Stimulated activated naive B cell treated with anti-CD40 and anti-IgM and Interleukin-4, amounts not matched to agents 10 μg/mL and 1 μg/mL and 100 μg/mL, for 72 hours (primary cell): Measurements from ENCODE around the gene PYDC2.

ENCODE experiments used
- ATAC-seq, 2 donors: fragments of 150-1000 bp; cut with Tn5 transposase; replicated peaks; 2 replicates each; pipeline ENCODE4 v1.10.0; 2021; ENCODE audit warnings: moderate library complexity in 1 of 2
- DNase-seq: peaks from one replicate; pipeline ENCODE4 v3.0.0; 2021
- H3K27ac Mint-ChIP-seq: one replicate; pipeline ENCODE4 v1.8.0; 2022; ENCODE audit warnings: mild to moderate bottlenecking, mixed read lengths
- H3K27me3 Mint-ChIP-seq, 2 donors: one replicate each; pipeline ENCODE4 v1.8.0; 2022; ENCODE audit warnings: mixed read lengths in 2 of 2
- H3K36me3 Mint-ChIP-seq, 2 donors: one replicate each; pipeline ENCODE4 v1.8.0; 2022; ENCODE audit warnings: mixed read lengths in 2 of 2, mild to moderate bottlenecking in 1 of 2
- H3K4me1 Mint-ChIP-seq, 2 donors: one replicate each; pipeline ENCODE4 v1.8.0; 2022; ENCODE audit warnings: mixed read lengths in 2 of 2, mild to moderate bottlenecking in 1 of 2
- H3K4me3 Mint-ChIP-seq, 2 donors: one replicate each; pipeline ENCODE4 v1.8.0; 2022; ENCODE audit warnings: mild to moderate bottlenecking in 2 of 2, mixed read lengths in 2 of 2, moderate library complexity in 1 of 2
- H3K9me3 Mint-ChIP-seq, 2 donors: one replicate each; pipeline ENCODE4 v1.8.0; 2022; ENCODE audit warnings: mixed read lengths in 2 of 2, mild to moderate bottlenecking in 1 of 2

Gene PYDC2

GRCh38 chr3:191461113-191461595 is at the start of gene PYDC2:
Gene PYDC2 (plus strand): TSS chr3:191461163. CDS start chr3:191461163, 0 bp downstream.
- peaks cover 0 to 2% of the 10 kb centered on the region in 2 donors for H3K9me3 Mint-ChIP-seq
- H3K4me3 Mint-ChIP-seq, result no peak within 1 kb of the TSS
- no peaks in the 10 kb centered on the region for H3K36me3 Mint-ChIP-seq

GRCh38 chr3:191412759-191413158 is 48.2 kb upstream of the PYDC2 start:
- Mint-ChIP-seq H3K27me3 (peaks cover 0 to 5% of the 10 kb centered on the region in 2 donors), H3K27ac (no peak overlapping the region), H3K4me3 (no peak overlapping the region), H3K36me3 (peaks cover 2 to 12% of the 10 kb centered on the region in 2 donors), H3K4me1 (peaks cover 7 to 8% of the 10 kb centered on the region in 2 donors), H3K9me3 (peaks cover 8 to 15% of the 10 kb centered on the region in 2 donors)
- no peak for DNase-seq
- no peak for ATAC-seq

More at GRCh38 chr3:191461113-191461595, at the start of gene PYDC2:
- Mint-ChIP-seq H3K27me3 (no peaks in the 10 kb centered on the region), H3K4me1 (no peaks in the 10 kb centered on the region), H3K27ac (no peak within 1 kb of the TSS)
- DNase-seq (no peak), ATAC-seq (no peak)

DNA sequence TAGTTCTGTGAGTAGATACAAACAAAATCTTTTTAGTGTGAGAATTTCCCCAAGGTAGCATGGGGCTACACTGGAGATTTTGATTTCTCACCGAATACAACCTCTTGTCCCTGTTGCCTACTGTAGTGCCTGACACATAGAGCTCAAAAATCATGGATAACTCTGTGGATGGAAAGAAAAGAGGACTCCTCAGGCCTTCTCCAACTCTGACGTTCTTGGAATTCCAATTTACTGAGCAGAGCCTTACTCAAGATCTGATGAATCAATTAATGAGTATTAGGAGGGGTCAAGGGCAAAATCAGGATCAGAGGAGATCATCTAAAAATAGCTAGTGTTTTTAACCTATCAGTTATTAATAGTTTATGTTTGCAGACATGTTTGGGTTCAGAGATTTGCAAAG is 46.7 kb upstream of the PYDC2 start:
- no peak for ATAC-seq
- Mint-ChIP-seq H3K27ac (no peak overlapping the region), H3K4me3 (no peak overlapping the region), H3K4me1 (peaks cover 7 to 8% of the 10 kb centered on the region in 2 donors), H3K36me3 (peaks cover 2 to 12% of the 10 kb centered on the region in 2 donors), H3K27me3 (peaks cover 0 to 5% of the 10 kb centered on the region in 2 donors), H3K9me3 (peaks cover 8 to 15% of the 10 kb centered on the region in 2 donors)
- DNase-seq, result no peak

DNA sequence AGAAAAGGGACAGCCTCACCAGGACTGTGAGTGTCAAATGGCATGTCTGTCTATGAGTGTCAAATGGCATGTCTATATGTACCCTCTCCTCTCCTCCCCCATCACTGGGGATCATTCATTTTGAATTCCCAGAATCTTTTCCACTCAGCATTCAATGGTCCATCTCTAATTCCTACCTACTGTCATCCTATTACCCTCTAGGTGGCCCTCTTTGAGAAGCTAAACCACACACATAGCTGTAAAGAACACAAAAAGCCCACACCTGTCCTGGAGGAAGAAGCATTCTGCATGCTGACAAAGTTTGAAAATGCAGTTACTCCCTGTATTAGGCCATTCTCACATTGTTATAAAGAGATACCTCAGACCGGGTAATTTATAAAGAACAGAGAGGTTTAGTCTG is 46.2 kb upstream of the PYDC2 start:
- H3K9me3 Mint-ChIP-seq, result peaks cover 7 to 13% of the 10 kb centered on the region in 2 donors

DNA sequence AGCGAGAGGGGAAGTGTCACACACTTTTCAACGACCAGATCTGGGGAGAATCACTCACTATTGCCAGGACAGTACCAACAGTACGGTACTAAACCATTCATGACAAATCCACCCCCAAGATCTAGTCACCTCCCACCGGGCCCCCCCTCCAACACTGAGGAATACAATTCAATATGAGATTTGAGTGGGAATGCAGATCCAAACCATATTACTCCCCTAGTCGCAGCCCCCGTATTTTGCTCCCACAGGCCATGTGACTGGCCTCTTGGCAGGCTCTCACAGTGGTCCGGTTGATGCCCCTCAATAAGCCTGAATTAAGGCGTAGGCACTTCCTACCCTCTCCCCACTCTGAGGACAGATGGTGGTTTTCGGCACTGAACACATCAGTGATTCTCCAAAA is 45.4 kb upstream of the PYDC2 start:
- Mint-ChIP-seq H3K27me3 (peaks cover 6 to 12% of the 10 kb centered on the region in 2 donors), H3K4me1 (peaks cover 7 to 8% of the 10 kb centered on the region in 2 donors), H3K9me3 (peaks cover 3 to 9% of the 10 kb centered on the region in 2 donors), H3K36me3 (peaks cover 2 to 7% of the 10 kb centered on the region in 2 donors), H3K4me3 (no peak overlapping the region), H3K27ac (no peak overlapping the region)
- DNase-seq, result no peak
- peak in 1 of 2 donors; percentile 27 for ATAC-seq

More for the DNA sequence above, 46.2 kb upstream of the PYDC2 start:
- ATAC-seq, result no peak
- H3K36me3 Mint-ChIP-seq, result peaks cover 2 to 11% of the 10 kb centered on the region in 2 donors
- H3K27me3 Mint-ChIP-seq, result peaks cover 0 to 5% of the 10 kb centered on the region in 2 donors
- no peak overlapping the region for H3K4me3 Mint-ChIP-seq
- no peak for DNase-seq
- no peak overlapping the region for H3K27ac Mint-ChIP-seq
- peaks cover 7 to 8% of the 10 kb centered on the region in 2 donors for H3K4me1 Mint-ChIP-seq

- ATAC-seq, result no peak
- H3K4me3 Mint-ChIP-seq, result no peak overlapping the region
- peaks cover 3 to 4% of the 10 kb centered on the region in 2 donors for H3K9me3 Mint-ChIP-seq
- H3K27ac Mint-ChIP-seq, result no peak overlapping the region
- H3K4me1 Mint-ChIP-seq, result peaks cover 7 to 8% of the 10 kb centered on the region in 2 donors
- peaks cover 6 to 22% of the 10 kb centered on the region in 2 donors for H3K27me3 Mint-ChIP-seq
- no peak for DNase-seq
- peaks cover 0 to 2% of the 10 kb centered on the region in 2 donors for H3K36me3 Mint-ChIP-seq
Observed at GRCh38 chr3:191417457-191417729, 43.6 kb upstream of the PYDC2 start.

GRCh38 chr3:191420771-191421170 is 40.2 kb upstream of the PYDC2 start:
- H3K9me3 Mint-ChIP-seq, result peaks cover 0 to 2% of the 10 kb centered on the region in 2 donors
- no peaks in the 10 kb centered on the region for H3K36me3 Mint-ChIP-seq
- no peak for ATAC-seq
- H3K4me3 Mint-ChIP-seq, result no peak overlapping the region
- DNase-seq, result no peak
- peaks cover 6 to 45% of the 10 kb centered on the region in 2 donors for H3K27me3 Mint-ChIP-seq
- peaks cover under 1 to 4% of the 10 kb centered on the region in 2 donors for H3K4me1 Mint-ChIP-seq
- H3K27ac Mint-ChIP-seq, result no peak overlapping the region

- Mint-ChIP-seq H3K27me3 (peaks cover 10 to 55% of the 10 kb centered on the region in 2 donors), H3K27ac (no peak overlapping the region)
Observed at GRCh38 chr3:191424881-191425280, 36.1 kb upstream of the PYDC2 start.

DNA sequence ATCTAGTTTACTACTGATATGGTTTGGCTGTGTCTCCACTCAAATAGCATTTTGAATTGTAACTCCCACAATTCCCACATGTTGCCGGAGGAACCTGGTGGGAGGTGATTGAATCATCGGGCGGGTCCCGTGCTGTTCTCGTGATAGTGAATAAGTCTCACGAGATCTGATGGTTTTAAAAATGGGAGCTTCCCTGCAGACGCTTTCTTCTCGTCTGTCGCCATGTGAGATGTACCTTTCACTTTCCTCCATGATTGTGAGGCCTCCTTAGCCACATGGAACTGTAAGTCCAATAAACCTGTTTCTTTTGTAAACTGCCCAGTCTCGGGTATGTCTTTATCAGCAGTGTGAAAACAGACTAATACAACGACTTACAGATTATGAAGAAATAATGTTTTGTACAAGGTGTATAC is 35.6 kb upstream of the PYDC2 start:
- H3K4me3 Mint-ChIP-seq, result no peak overlapping the region
- H3K36me3 Mint-ChIP-seq, result no peaks in the 10 kb centered on the region
- no peaks in the 10 kb centered on the region for H3K4me1 Mint-ChIP-seq
- peaks cover 9 to 54% of the 10 kb centered on the region in 2 donors for H3K27me3 Mint-ChIP-seq
- peaks cover 0 to 2% of the 10 kb centered on the region in 2 donors for H3K9me3 Mint-ChIP-seq
- H3K27ac Mint-ChIP-seq, result no peak overlapping the region
- ATAC-seq (no peak), DNase-seq (no peak)

More at GRCh38 chr3:191424881-191425280, 36.1 kb upstream of the PYDC2 start:
- Mint-ChIP-seq H3K4me3 (no peak overlapping the region), H3K9me3 (peaks cover 0 to 2% of the 10 kb centered on the region in 2 donors), H3K4me1 (no peaks in the 10 kb centered on the region), H3K36me3 (no peaks in the 10 kb centered on the region)
- DNase-seq, result no peak
- ATAC-seq, result no peak

DNA sequence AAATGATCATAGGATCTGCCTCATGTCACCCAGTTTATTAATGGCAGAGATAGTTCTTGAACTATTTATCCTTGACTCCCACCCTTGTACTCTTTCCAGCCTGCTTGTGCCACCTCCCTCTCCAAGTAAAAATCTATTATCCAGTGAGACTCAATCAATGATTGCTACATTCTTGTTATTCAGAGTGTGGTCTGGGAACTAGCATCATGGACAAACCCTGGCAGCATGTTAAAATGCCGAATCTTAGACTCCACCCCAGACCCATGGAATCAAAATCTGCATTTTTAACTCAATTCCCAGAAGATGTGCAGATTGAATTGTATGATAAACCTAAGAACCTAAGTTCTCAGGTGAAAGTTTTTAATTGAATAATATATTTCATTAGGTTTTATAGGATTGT is 34.7 kb upstream of the PYDC2 start:
- H3K27me3 Mint-ChIP-seq, result peaks cover 9 to 56% of the 10 kb centered on the region in 2 donors
- H3K36me3 Mint-ChIP-seq, result no peaks in the 10 kb centered on the region
- H3K4me1 Mint-ChIP-seq, result no peaks in the 10 kb centered on the region
- no peak overlapping the region for H3K27ac Mint-ChIP-seq
- DNase-seq (no peak), ATAC-seq (no peak)
- peaks cover 0 to 2% of the 10 kb centered on the region in 2 donors for H3K9me3 Mint-ChIP-seq
- no peak overlapping the region for H3K4me3 Mint-ChIP-seq

- Mint-ChIP-seq H3K36me3 (no peaks in the 10 kb centered on the region), H3K4me1 (no peaks in the 10 kb centered on the region), H3K27ac (no peak overlapping the region), H3K4me3 (no peak overlapping the region), H3K27me3 (peaks cover 11 to 44% of the 10 kb centered on the region in 2 donors), H3K9me3 (peaks cover 0 to 2% of the 10 kb centered on the region in 2 donors)
- ATAC-seq (no peak), DNase-seq (no peak)
Observed at GRCh38 chr3:191428177-191428576, 32.8 kb upstream of the PYDC2 start.

DNA sequence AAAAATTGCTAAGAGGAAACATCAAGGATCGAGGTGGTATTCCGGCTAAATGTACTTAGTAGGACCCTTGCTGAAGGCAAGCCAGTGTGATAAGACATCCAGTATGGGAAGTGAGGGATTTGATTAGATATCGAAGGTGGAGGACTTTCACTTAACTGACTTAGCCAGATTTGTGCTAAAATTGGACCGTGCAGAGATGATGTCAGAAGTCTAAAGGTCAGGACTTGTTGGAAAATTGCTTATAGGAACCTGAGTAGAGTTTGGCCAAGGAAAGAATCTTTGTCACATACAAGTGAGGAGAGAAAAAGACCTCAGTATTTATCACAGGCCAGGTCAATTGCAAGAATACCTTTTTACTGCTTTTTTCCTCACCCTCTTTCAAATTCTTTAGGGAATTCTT is 30.9 kb upstream of the PYDC2 start:
- ATAC-seq (no peak), DNase-seq (no peak)
- Mint-ChIP-seq H3K36me3 (no peaks in the 10 kb centered on the region), H3K9me3 (no peaks in the 10 kb centered on the region), H3K4me1 (no peaks in the 10 kb centered on the region), H3K27me3 (peaks cover 11 to 27% of the 10 kb centered on the region in 2 donors), H3K27ac (no peak overlapping the region), H3K4me3 (no peak overlapping the region)

DNA sequence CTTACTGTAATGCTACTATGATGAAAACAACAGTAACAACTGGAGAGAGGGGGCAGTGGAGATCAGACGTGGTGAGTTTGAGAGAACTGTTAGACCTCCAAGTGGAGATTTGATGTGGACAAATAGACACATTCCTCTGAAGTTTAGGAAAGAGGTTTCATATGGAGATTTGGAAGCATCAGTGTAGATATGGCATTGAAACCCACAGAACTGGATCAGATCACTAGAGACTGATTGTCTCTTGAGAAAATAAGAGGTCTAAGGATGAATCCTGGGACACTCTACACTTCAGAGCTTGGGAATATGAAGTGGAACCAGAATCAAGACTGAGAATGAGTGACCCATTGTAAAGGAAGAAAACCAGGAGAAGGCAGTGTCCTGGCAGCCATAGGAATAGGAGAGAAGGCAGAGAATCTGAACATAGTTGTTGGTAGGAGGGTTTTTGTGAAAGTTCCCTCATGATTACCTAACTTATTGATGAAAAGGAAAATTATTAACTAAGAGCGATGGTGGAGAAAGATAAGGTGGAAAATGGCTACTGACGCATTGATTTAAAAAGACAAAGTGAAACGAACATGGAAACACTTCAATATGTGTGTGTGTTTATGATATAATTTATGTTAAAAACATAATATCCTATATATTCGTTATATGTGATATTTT is 29.7 kb upstream of the PYDC2 start:
- Mint-ChIP-seq H3K36me3 (no peaks in the 10 kb centered on the region), H3K9me3 (no peaks in the 10 kb centered on the region), H3K4me1 (peaks cover 4 to 7% of the 10 kb centered on the region in 2 donors), H3K4me3 (no peak overlapping the region), H3K27me3 (peaks cover 11 to 24% of the 10 kb centered on the region in 2 donors), H3K27ac (no peak overlapping the region)
- no peak for ATAC-seq
- no peak for DNase-seq

DNA sequence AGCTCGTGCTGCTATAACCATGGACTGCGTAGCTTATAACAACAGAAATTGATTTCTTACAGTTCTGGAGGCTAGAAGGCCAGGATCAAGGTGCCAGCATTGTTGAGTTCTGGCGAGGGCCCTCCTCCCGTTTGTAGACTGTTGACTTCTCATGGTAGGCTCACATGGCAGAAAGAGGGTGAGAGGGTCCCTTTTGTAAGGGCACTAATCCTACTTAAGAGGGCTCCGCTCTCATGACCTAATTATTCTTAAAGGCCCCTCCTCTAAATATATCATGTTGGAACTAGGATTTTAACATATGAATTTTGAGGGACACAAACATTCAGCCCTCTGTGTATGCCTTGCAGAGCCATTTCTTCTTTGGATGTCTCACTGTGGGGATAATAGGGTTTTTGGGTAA is 28.8 kb upstream of the PYDC2 start:
- Mint-ChIP-seq H3K36me3 (no peaks in the 10 kb centered on the region), H3K4me1 (peaks cover 4 to 8% of the 10 kb centered on the region in 2 donors), H3K27ac (no peak overlapping the region)

GRCh38 chr3:191434024-191434423 is 26.9 kb upstream of the PYDC2 start:
- H3K4me3 Mint-ChIP-seq, result no peak overlapping the region

More for the DNA sequence above, 28.8 kb upstream of the PYDC2 start:
- Mint-ChIP-seq H3K27me3 (peaks cover 11 to 18% of the 10 kb centered on the region in 2 donors), H3K9me3 (no peaks in the 10 kb centered on the region), H3K4me3 (no peak overlapping the region)
- no peak for ATAC-seq
- DNase-seq, result no peak

More at GRCh38 chr3:191434024-191434423, 26.9 kb upstream of the PYDC2 start:
- DNase-seq, result no peak
- ATAC-seq, result no peak
- no peak overlapping the region for H3K27ac Mint-ChIP-seq
- H3K27me3 Mint-ChIP-seq, result peaks cover 17 to 28% of the 10 kb centered on the region in 2 donors
- H3K4me1 Mint-ChIP-seq, result peaks cover 4 to 8% of the 10 kb centered on the region in 2 donors
- H3K36me3 Mint-ChIP-seq, result no peaks in the 10 kb centered on the region
- no peaks in the 10 kb centered on the region for H3K9me3 Mint-ChIP-seq
